HG02840 (cell line): ENCODE results near the gene ERCC6L2.

Experiments
- ATAC-seq: cut with Tn5 transposase; IDR thresholded peaks from one replicate; pipeline ENCODE4 v1.9.1; 2021; ENCODE audit warnings: mild to moderate bottlenecking, moderate library complexity, moderate number of reproducible peaks; ENCODE audit not compliant: unreplicated experiment, low FRiP score

ERCC6L2 gene

GRCh38 chr9:95910770-95911340, 35.4 kb downstream of the ERCC6L2 start:
- ATAC-seq = no peak

- no peak for ATAC-seq
Measured at GRCh38 chr9:95912773-95913172, 37.3 kb downstream of the ERCC6L2 start.

GRCh38 chr9:95920017-95920416, 44.5 kb downstream of the ERCC6L2 start:
- ATAC-seq = no peak

- no peak for ATAC-seq
Measured at GRCh38 chr9:95923794-95924193, 48.3 kb downstream of the ERCC6L2 start.

- no peak for ATAC-seq
Measured at GRCh38 chr9:95924987-95925386, 49.5 kb downstream of the ERCC6L2 start.

GRCh38 chr9:95927271-95928004, 51.9 kb downstream of the ERCC6L2 start:
- ATAC-seq = no peak

GRCh38 chr9:95930277-95930676, 54.8 kb downstream of the ERCC6L2 start:
- ATAC-seq = no peak

- no peak for ATAC-seq
Measured at GRCh38 chr9:95935861-95936578, 60.5 kb downstream of the ERCC6L2 start.

GRCh38 chr9:95936579-95937075, 61.1 kb downstream of the ERCC6L2 start:
- no peak for ATAC-seq

- no peak for ATAC-seq
Measured at GRCh38 chr9:95937131-95937530, 61.6 kb downstream of the ERCC6L2 start.

- ATAC-seq = no peak
Measured at GRCh38 chr9:95938724-95939123, 63.2 kb downstream of the ERCC6L2 start.

- ATAC-seq = no peak
Measured at GRCh38 chr9:95939472-95939871, 64.0 kb downstream of the ERCC6L2 start.

- no peak for ATAC-seq
Measured at GRCh38 chr9:95940265-95940664, 64.8 kb downstream of the ERCC6L2 start.

- no peak for ATAC-seq
Measured at GRCh38 chr9:95942016-95942415, 66.5 kb downstream of the ERCC6L2 start.

- ATAC-seq = no peak
Measured at GRCh38 chr9:95947118-95947517, 71.6 kb downstream of the ERCC6L2 start.

GRCh38 chr9:95952471-95952870, 77.0 kb downstream of the ERCC6L2 start:
- no peak for ATAC-seq

GRCh38 chr9:95953986-95954385, 78.5 kb downstream of the ERCC6L2 start:
- no peak for ATAC-seq

- no peak for ATAC-seq
Measured at GRCh38 chr9:95954940-95955339, 79.4 kb downstream of the ERCC6L2 start.

- no peak for ATAC-seq
Measured at GRCh38 chr9:95962936-95963335, 87.4 kb downstream of the ERCC6L2 start.

GRCh38 chr9:95963659-95964058, 88.2 kb downstream of the ERCC6L2 start:
- no peak for ATAC-seq

- no peak for ATAC-seq
Measured at GRCh38 chr9:95966306-95966705, 90.8 kb downstream of the ERCC6L2 start.
